PFSK-1 (cell line): ENCODE results near the gene OTUD1.

Experiments used
- FOXP2 ChIP-seq: optimal IDR thresholded peaks from 2 replicates; pipeline ENCODE3; 2011; ENCODE audit warnings: borderline replicate concordance, control low read depth, inconsistent platforms; ENCODE audit not compliant: insufficient read depth; ENCODE audit errors: extremely low read length, extremely low read depth
- POLR2AphosphoS5 ChIP-seq: IDR thresholded peaks from 2 replicates; pipeline ENCODE4 v1.6.1; 2012; ENCODE audit warnings: low read depth, mild to moderate bottlenecking, control low read depth, low read length, moderate library complexity
- REST ChIP-seq, 2 experiments: IDR thresholded peaks; 2 replicates each; pipeline versions ENCODE4 v1.6.1 to v1.8.0; 2011 to 2012; ENCODE audit warnings: low read depth in 2 of 2, low read length in 2 of 2, control low read depth in 1 of 2, inconsistent platforms in 1 of 2, mild to moderate bottlenecking in 1 of 2, moderate library complexity in 1 of 2; ENCODE audit not compliant: insufficient read depth in 1 of 2
- SIN3A ChIP-seq: IDR thresholded peaks from 2 replicates; pipeline ENCODE4 v1.6.1; 2012; ENCODE audit warnings: mild to moderate bottlenecking, low read length, moderate library complexity, borderline replicate concordance; ENCODE audit not compliant: insufficient read depth
- TAF1 ChIP-seq: IDR thresholded peaks from 2 replicates; pipeline ENCODE4 v1.6.1; 2012; ENCODE audit warnings: low read length, control low read depth, borderline replicate concordance; ENCODE audit not compliant: insufficient read depth

- TF ChIP-seq TAF1 (no peak), REST (IDR thresholded peaks at IDR 0.05; ENCODE audit: insufficient read depth in 1 of 2, low read depth in 2 of 2, low read length in 2 of 2) (no peak), POLR2AphosphoS5 (no peak), SIN3A (no peak), FOXP2 (no peak)
Measured at GRCh38 chr10:23441251-23441650, 2.4 kb downstream of the OTUD1 start.
